ENCODE measurements around the gene CLEC4F.

Gene CLEC4F

DNA sequence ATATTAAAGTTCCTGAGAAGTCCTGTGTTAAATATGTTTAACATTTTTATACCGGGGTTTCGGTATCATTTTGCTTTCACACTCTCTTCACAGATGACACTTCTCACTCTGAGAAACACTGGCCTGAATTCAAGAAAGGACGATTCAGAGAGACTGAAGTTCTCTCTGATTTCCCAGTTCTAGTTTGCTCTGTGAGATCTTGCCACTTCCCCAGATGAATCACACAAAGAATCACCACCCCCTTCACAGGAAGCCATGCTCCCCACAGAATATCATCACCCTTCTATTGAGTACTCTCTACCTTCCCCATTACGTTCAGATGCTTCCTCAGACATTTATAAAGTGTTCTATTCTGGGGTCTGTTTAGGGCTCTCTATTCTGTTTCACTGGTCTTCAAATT is 31.3 kb upstream of the CLEC4F start:
- H3K36me3 ChIP-seq (ENCODE audit: control insufficient read depth in 4 of 4, insufficient read depth in 4 of 4, low read length in 3 of 4) = no peaks in the 10 kb centered on the region

DNA sequence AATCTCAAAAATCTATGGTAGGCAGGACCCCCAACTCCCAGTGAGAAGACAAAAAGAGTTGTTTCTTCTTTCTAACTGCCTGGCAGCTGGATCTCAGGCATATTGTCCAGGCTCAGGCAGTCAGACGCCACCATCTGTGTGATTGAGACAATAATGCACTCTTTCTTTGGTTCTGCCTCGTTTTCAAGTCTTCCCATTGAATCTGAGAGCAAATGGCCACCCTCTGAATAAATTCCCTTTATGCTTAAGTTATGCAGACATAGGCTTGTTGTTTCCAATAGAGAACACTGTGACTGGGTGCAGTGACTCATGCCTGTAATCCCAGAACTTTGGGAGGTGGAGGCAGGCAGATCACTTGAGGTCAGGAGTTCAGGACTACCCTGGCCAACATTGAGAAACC is 30.5 kb upstream of the CLEC4F start:
- WGBS (ENCODE audit: insufficient coverage) = 94% methylated on average over 2 of the region's 2 CpGs
- Histone ChIP-seq H3K9me3 (ENCODE audit: control extremely low read depth in 1 of 5, control insufficient read depth in 4 of 5, insufficient read depth in 2 of 5, low read depth in 1 of 5, low read length in 4 of 5) (no peaks in the 10 kb centered on the region), H3K4me3 (ENCODE audit: control insufficient read depth in 1 of 7, extremely low read depth in 1 of 7, insufficient read depth in 4 of 7, low read depth in 2 of 7, low read length in 6 of 7) (no peak overlapping the region), H3K27me3 (replicated peaks in 2 of 5; ENCODE audit: control insufficient read depth in 4 of 5, insufficient read depth in 5 of 5, low read length in 4 of 5) (peaks cover 0 to 4% (median 0%) of the 10 kb centered on the region in 5 experiments), H3K27ac (ENCODE audit: insufficient read depth in 1 of 2, low read depth in 1 of 2, low read length in 2 of 2, poor library complexity in 1 of 2, severe bottlenecking in 2 of 2) (no peak overlapping the region), H3K36me3 (ENCODE audit: control insufficient read depth in 4 of 4, insufficient read depth in 4 of 4, low read length in 3 of 4) (no peaks in the 10 kb centered on the region), H3K4me1 (ENCODE audit: control extremely low read depth in 1 of 4, control insufficient read depth in 4 of 4, insufficient read depth in 4 of 4, low read length in 3 of 4) (peaks cover 0 to 13% (median 0%) of the 10 kb centered on the region in 4 experiments)
- DNase-seq = no peak
- ChIA-PET CTCF (interaction anchor here (1.0 to 2.6 kb wide), 2 partner anchors 10 to 20 kb away, joined by 3 to 17 read pairs; no protein-coding TSS in a partner anchor), POLR2A (no interaction called here)

More for the DNA sequence above, 31.3 kb upstream of the CLEC4F start:
- Histone ChIP-seq H3K27ac (ENCODE audit: insufficient read depth in 1 of 2, low read depth in 1 of 2, low read length in 2 of 2, poor library complexity in 1 of 2, severe bottlenecking in 2 of 2) (no peak overlapping the region), H3K27me3 (replicated peaks in 2 of 5; ENCODE audit: control insufficient read depth in 4 of 5, insufficient read depth in 5 of 5, low read length in 4 of 5) (peaks cover 0 to 6% (median 4%) of the 10 kb centered on the region in 5 experiments), H3K9me3 (ENCODE audit: control extremely low read depth in 1 of 5, control insufficient read depth in 4 of 5, insufficient read depth in 2 of 5, low read depth in 1 of 5, low read length in 4 of 5) (no peaks in the 10 kb centered on the region), H3K4me1 (ENCODE audit: control extremely low read depth in 1 of 4, control insufficient read depth in 4 of 4, insufficient read depth in 4 of 4, low read length in 3 of 4) (peaks cover 0 to 13% (median 0%) of the 10 kb centered on the region in 4 experiments), H3K4me3 (ENCODE audit: control insufficient read depth in 1 of 7, extremely low read depth in 1 of 7, insufficient read depth in 4 of 7, low read depth in 2 of 7, low read length in 6 of 7) (no peak overlapping the region)
- 0% methylated on average over 2 of the region's 4 CpGs for WGBS (ENCODE audit: insufficient coverage)
- ChIA-PET CTCF (interaction anchor here (1.8 kb wide), 1 partner anchor 12 kb away, joined by 9 read pairs; no protein-coding TSS in a partner anchor), POLR2A (no interaction called here)
- peak; percentile 44 to 83 (median 80) for DNase-seq

DNA sequence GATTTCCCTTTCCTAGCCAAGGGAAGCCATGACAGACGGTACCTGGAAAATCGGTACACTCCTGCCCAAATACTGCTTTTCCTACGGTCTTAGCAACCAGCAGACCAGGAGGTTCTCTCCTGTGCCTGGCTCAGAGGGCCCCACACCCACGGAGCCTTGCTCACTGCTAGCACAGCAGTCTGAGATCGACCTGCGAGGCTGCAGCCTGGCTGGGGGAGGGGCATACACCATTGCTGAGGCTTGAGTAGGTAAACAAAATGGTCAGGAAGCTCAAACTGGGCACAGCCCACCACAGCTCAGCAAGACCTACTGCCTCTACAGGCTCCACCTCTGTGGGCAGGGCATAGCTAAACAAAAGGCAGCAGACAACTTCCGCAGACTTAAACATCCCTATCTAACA is 22.0 kb upstream of the CLEC4F start:
- CTCF ChIA-PET = interaction anchor here (0.7 to 1.7 kb wide), 3 partner anchors 20 to 105 kb away, joined by 3 to 4 read pairs (median 3); no protein-coding TSS in a partner anchor
- no peaks in the 10 kb centered on the region for H3K9me3 ChIP-seq (ENCODE audit: control extremely low read depth in 1 of 5, control insufficient read depth in 4 of 5, insufficient read depth in 2 of 5, low read depth in 1 of 5, low read length in 4 of 5)
- DNase-seq = no peak
- peaks cover 0 to 10% (median 2%) of the 10 kb centered on the region in 5 experiments for H3K27me3 ChIP-seq (replicated peaks in 2 of 5; ENCODE audit: control insufficient read depth in 4 of 5, insufficient read depth in 5 of 5, low read length in 4 of 5)
- POLR2A ChIA-PET = no interaction called here
- 88% methylated on average over 5 of the region's 7 CpGs for WGBS (ENCODE audit: insufficient coverage)
- H3K36me3 ChIP-seq (ENCODE audit: control insufficient read depth in 4 of 4, insufficient read depth in 4 of 4, low read length in 3 of 4) = no peaks in the 10 kb centered on the region
- H3K27ac ChIP-seq (ENCODE audit: insufficient read depth in 1 of 2, low read depth in 1 of 2, low read length in 2 of 2, poor library complexity in 1 of 2, severe bottlenecking in 2 of 2) = no peak overlapping the region
- H3K4me3 ChIP-seq (ENCODE audit: control insufficient read depth in 1 of 7, extremely low read depth in 1 of 7, insufficient read depth in 4 of 7, low read depth in 2 of 7, low read length in 6 of 7) = no peak overlapping the region
- H3K4me1 ChIP-seq (ENCODE audit: control extremely low read depth in 1 of 4, control insufficient read depth in 4 of 4, insufficient read depth in 4 of 4, low read length in 3 of 4) = no peaks in the 10 kb centered on the region

DNA sequence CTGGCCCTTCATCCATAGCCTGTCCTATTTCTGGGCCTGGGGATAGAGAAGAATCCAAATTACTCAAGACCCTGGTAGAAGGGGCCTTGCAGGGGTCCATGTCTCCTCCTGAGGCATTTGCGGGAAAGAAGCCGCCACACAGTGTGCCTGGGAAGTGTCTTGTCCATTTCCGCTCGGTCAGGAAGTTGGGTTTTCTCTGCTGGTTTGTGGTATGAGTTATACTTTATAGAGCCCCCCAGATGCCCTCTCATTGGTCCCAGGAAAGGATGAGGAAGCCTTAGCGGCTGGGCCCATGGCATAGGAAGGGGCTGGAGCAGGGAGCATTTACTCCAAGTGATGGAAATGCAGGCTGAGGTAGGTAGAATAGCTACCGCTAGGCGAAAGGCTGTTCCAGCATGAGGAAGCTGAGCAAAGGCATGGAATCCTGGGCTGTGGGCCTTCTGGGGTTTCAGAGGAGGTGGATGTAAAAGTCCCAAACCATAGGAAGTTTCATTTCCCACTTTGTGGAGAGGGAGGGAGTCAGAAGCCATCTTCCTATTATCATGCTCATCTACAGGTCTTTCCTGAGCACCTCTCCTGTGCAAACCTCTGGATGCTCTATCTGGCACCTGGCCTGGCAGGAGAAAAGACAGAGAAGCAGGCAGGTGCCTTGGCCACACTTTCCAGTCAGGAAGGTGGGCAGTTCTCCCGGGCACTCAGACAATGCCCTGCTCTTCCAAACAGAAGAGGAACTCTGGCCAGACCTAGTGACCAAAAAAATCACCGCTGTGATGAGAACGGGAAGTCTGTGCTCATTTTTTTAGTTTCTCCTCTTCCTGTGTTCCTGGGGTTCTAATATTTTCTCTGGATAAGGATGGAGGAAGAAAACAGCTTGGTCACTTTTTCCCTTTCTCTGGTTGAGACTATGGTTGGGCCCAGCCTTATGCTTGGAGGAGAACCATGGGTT is 17.9 kb upstream of the CLEC4F start:
- Histone ChIP-seq H3K9me3 (ENCODE audit: control extremely low read depth in 1 of 5, control insufficient read depth in 4 of 5, insufficient read depth in 2 of 5, low read depth in 1 of 5, low read length in 4 of 5) (no peaks in the 10 kb centered on the region), H3K36me3 (ENCODE audit: control insufficient read depth in 4 of 4, insufficient read depth in 4 of 4, low read length in 3 of 4) (no peaks in the 10 kb centered on the region), H3K4me3 (ENCODE audit: control insufficient read depth in 1 of 7, extremely low read depth in 1 of 7, insufficient read depth in 4 of 7, low read depth in 2 of 7, low read length in 6 of 7) (no peak overlapping the region), H3K27ac (ENCODE audit: insufficient read depth in 1 of 2, low read depth in 1 of 2, low read length in 2 of 2, poor library complexity in 1 of 2, severe bottlenecking in 2 of 2) (no peak overlapping the region), H3K4me1 (ENCODE audit: control extremely low read depth in 1 of 4, control insufficient read depth in 4 of 4, insufficient read depth in 4 of 4, low read length in 3 of 4) (peaks cover 0 to 4% (median 0%) of the 10 kb centered on the region in 4 experiments), H3K27me3 (replicated peaks in 2 of 5; ENCODE audit: control insufficient read depth in 4 of 5, insufficient read depth in 5 of 5, low read length in 4 of 5) (peaks cover 0 to 10% (median 4%) of the 10 kb centered on the region in 5 experiments)
- CTCF ChIA-PET = interaction anchor here (1.7 kb wide), 1 partner anchor 12 kb away, joined by 5 read pairs; no protein-coding TSS in a partner anchor
- 75% methylated on average over 7 of the region's 10 CpGs for WGBS (ENCODE audit: insufficient coverage)
- DNase-seq = no peak
- POLR2A ChIA-PET = no interaction called here

DNA sequence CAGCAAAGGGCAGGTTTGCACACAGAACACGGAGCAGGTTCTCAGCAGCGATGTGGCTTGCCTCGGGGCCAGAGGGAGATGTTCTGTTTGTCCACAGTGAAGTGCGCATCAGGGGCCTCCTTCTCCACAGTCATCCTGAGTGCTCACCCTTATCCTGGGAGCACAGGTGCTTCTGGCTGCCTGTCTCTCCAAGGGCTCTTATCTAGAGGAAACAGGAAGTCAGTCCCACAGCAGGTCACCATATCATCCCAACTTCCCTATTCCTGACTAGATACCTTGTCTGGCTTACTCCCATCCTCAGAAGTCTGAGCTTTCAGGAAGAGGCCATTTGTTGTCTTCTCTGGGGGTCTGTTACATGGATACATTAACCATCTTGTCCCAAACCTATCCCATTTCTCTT is 15.2 kb upstream of the CLEC4F start, which contains the start of gene CD207:
CD207 (minus strand) TSS at position 174 of the 400 bp plus-strand sequence; CDS start at position 134, 40 bp downstream.
- peaks cover 0 to 6% (median 0%) of the 10 kb centered on the region in 5 experiments for H3K27me3 ChIP-seq (replicated peaks in 2 of 5; ENCODE audit: control insufficient read depth in 4 of 5, insufficient read depth in 5 of 5, low read length in 4 of 5)
- no peaks in the 10 kb centered on the region for H3K9me3 ChIP-seq (ENCODE audit: control extremely low read depth in 1 of 5, control insufficient read depth in 4 of 5, insufficient read depth in 2 of 5, low read depth in 1 of 5, low read length in 4 of 5)
- peaks cover 0 to 13% (median 2%) of the 10 kb centered on the region in 4 experiments for H3K4me1 ChIP-seq (ENCODE audit: control extremely low read depth in 1 of 4, control insufficient read depth in 4 of 4, insufficient read depth in 4 of 4, low read length in 3 of 4)
- WGBS (ENCODE audit: insufficient coverage) = 93% methylated on average over 3 of the region's 4 CpGs
- no peak for DNase-seq
- ChIA-PET CTCF (no interaction called here), POLR2A (no interaction called here)
- H3K27ac ChIP-seq (ENCODE audit: insufficient read depth in 1 of 2, low read depth in 1 of 2, low read length in 2 of 2, poor library complexity in 1 of 2, severe bottlenecking in 2 of 2) = no peak within 1 kb of the TSS
- H3K4me3 ChIP-seq (ENCODE audit: control insufficient read depth in 1 of 7, extremely low read depth in 1 of 7, insufficient read depth in 4 of 7, low read depth in 2 of 7, low read length in 6 of 7) = no peak within 1 kb of the TSS
- H3K36me3 ChIP-seq (ENCODE audit: control insufficient read depth in 4 of 4, insufficient read depth in 4 of 4, low read length in 3 of 4) = no peaks in the 10 kb centered on the region

DNA sequence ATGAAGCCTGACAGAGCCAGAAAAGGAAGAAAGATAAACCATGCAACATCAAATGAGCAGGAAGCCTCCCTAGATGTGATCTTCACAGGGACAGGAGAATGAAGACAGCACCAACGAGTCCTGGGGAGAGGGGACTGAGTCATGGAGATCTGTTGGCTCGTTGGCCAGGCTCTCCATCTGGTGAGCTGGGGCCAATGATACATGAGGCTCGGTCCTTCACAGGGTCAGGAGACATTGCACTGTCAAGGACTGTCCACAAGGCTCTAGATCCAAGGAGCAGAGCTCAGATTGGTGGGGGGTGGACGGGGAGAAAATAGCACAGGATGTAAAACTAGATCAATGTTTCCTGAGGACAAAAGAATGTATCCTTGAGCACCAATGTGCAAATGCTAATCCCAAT is 14.5 kb upstream of the CLEC4F start:
- ChIA-PET CTCF (no interaction called here), POLR2A (no interaction called here)
- WGBS (ENCODE audit: insufficient coverage) = 89% methylated on average over 3 of the region's 4 CpGs
- no peak overlapping the region for H3K27ac ChIP-seq (ENCODE audit: insufficient read depth in 1 of 2, low read depth in 1 of 2, low read length in 2 of 2, poor library complexity in 1 of 2, severe bottlenecking in 2 of 2)
- peaks cover 0 to 6% (median 0%) of the 10 kb centered on the region in 5 experiments for H3K27me3 ChIP-seq (replicated peaks in 2 of 5; ENCODE audit: control insufficient read depth in 4 of 5, insufficient read depth in 5 of 5, low read length in 4 of 5)
- H3K4me3 ChIP-seq (ENCODE audit: control insufficient read depth in 1 of 7, extremely low read depth in 1 of 7, insufficient read depth in 4 of 7, low read depth in 2 of 7, low read length in 6 of 7) = no peak overlapping the region
- peaks cover 0 to 13% (median 2%) of the 10 kb centered on the region in 4 experiments for H3K4me1 ChIP-seq (ENCODE audit: control extremely low read depth in 1 of 4, control insufficient read depth in 4 of 4, insufficient read depth in 4 of 4, low read length in 3 of 4)
- H3K9me3 ChIP-seq (ENCODE audit: control extremely low read depth in 1 of 5, control insufficient read depth in 4 of 5, insufficient read depth in 2 of 5, low read depth in 1 of 5, low read length in 4 of 5) = no peaks in the 10 kb centered on the region
- no peak for DNase-seq
- H3K36me3 ChIP-seq (ENCODE audit: control insufficient read depth in 4 of 4, insufficient read depth in 4 of 4, low read length in 3 of 4) = no peaks in the 10 kb centered on the region

DNA sequence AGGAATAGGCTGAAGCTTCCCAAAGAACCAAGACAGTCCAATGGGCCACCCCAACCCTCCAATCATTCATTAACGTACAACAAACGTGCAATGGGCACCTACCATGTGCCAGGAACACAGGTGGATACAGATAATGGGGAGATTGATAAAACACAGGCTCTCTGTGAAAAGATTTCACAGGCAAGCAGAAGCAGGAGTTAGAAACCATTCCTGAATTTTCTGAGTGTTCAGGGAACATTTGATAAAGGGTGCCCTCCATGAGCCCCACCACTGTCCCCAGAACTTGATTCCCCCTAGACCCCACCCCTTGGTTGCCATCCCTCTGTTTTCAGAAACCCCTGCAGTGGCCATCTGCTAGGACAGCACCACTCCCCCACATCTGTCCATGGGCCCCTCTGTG is 13.7 kb upstream of the CLEC4F start:
- Histone ChIP-seq H3K9me3 (ENCODE audit: control extremely low read depth in 1 of 5, control insufficient read depth in 4 of 5, insufficient read depth in 2 of 5, low read depth in 1 of 5, low read length in 4 of 5) (no peaks in the 10 kb centered on the region), H3K27me3 (replicated peaks in 2 of 5; ENCODE audit: control insufficient read depth in 4 of 5, insufficient read depth in 5 of 5, low read length in 4 of 5) (peaks cover 0 to 8% (median 0%) of the 10 kb centered on the region in 5 experiments), H3K4me3 (ENCODE audit: control insufficient read depth in 1 of 7, extremely low read depth in 1 of 7, insufficient read depth in 4 of 7, low read depth in 2 of 7, low read length in 6 of 7) (no peak overlapping the region), H3K27ac (ENCODE audit: insufficient read depth in 1 of 2, low read depth in 1 of 2, low read length in 2 of 2, poor library complexity in 1 of 2, severe bottlenecking in 2 of 2) (no peak overlapping the region), H3K36me3 (ENCODE audit: control insufficient read depth in 4 of 4, insufficient read depth in 4 of 4, low read length in 3 of 4) (no peaks in the 10 kb centered on the region), H3K4me1 (ENCODE audit: control extremely low read depth in 1 of 4, control insufficient read depth in 4 of 4, insufficient read depth in 4 of 4, low read length in 3 of 4) (peaks cover 0 to 13% (median 2%) of the 10 kb centered on the region in 4 experiments)
- no CpG with 5 or more reads among the region's 2 CpGs for WGBS (ENCODE audit: insufficient coverage)
- ChIA-PET CTCF (no interaction called here), POLR2A (no interaction called here)
- no peak for DNase-seq
